ENCODE measurements around the gene PECR. TPM values are rescaled to one million over a fixed set of nuclear protein-coding genes. Genes with fewer than 3 reads are reported as not detected.

Gene PECR
- total and polyA plus RNA-seq, 2 experiments from 2014 or later = 5.4 to 8.2 TPM

- no peak for DNase-seq
- H3K27ac ChIP-seq = no peak overlapping the region
- 55 to 65% methylated on average over 1 of the region's 1 CpG for WGBS, 2 experiments (ENCODE audit: low coverage in 1 of 2, low lambda C conversion rate in 2 of 2, missing lambda C conversion rate in 2 of 2)
- in situ Hi-C loops (cut with MboI) = no loop called here
- no peak overlapping the region for H3K4me3 ChIP-seq
- no peaks in the 10 kb centered on the region for H3K27me3 ChIP-seq (replicated peaks; ENCODE audit: insufficient read depth)
- H3K9ac ChIP-seq = no peak overlapping the region
- H2AFZ ChIP-seq = no peak overlapping the region
- peaks cover 42% of the 10 kb centered on the region for H3K4me1 ChIP-seq (ENCODE audit: insufficient read depth)
- H3K4me2 ChIP-seq (ENCODE audit: unreplicated experiment) = peak overlapping the region; percentile 19
- no peaks in the 10 kb centered on the region for H4K20me1 ChIP-seq (ENCODE audit: insufficient read depth)
- peaks cover 90% of the 10 kb centered on the region for H3K79me2 ChIP-seq (ENCODE audit: insufficient read depth)
- no peaks in the 10 kb centered on the region for H3K9me2 ChIP-seq (ENCODE audit: insufficient read depth)
- H3F3A ChIP-seq (ENCODE audit: insufficient read depth) = peaks cover 35% of the 10 kb centered on the region
- no peak for TF ChIP-seq EZH2phosphoT487 (IDR thresholded peaks at IDR 0.05; ENCODE audit: insufficient read depth, low read depth)
- no peak for TF ChIP-seq EZH2 (IDR thresholded peaks at IDR 0.05; ENCODE audit: insufficient read depth, poor library complexity, severe bottlenecking)
- H3K36me3 ChIP-seq (ENCODE audit: low read depth) = peaks cover 85% of the 10 kb centered on the region
- H3K9me3 ChIP-seq (ENCODE audit: low read depth) = no peaks in the 10 kb centered on the region
Observed at GRCh38 chr2:216116418-216116817, 34.8 kb upstream of the PECR start.

GRCh38 chr2:216114714-216115531 is 33.3 kb upstream of the PECR start:
- H3K4me2 ChIP-seq (ENCODE audit: unreplicated experiment) = peak overlapping the region; percentile 95
- peaks cover 79% of the 10 kb centered on the region for H3K36me3 ChIP-seq (ENCODE audit: low read depth)
- TF ChIP-seq EZH2phosphoT487 (IDR thresholded peaks at IDR 0.05; ENCODE audit: insufficient read depth, low read depth) = no peak
- no peak for TF ChIP-seq EZH2 (IDR thresholded peaks at IDR 0.05; ENCODE audit: insufficient read depth, poor library complexity, severe bottlenecking)
- no peaks in the 10 kb centered on the region for H3K9me3 ChIP-seq (ENCODE audit: low read depth)
- H3K27ac ChIP-seq = peak overlapping the region; percentile 77
- H3K79me2 ChIP-seq (ENCODE audit: insufficient read depth) = peaks cover 90% of the 10 kb centered on the region
- peak overlapping the region; percentile 91 for H2AFZ ChIP-seq
- H3K4me1 ChIP-seq (ENCODE audit: insufficient read depth) = peaks cover 54% of the 10 kb centered on the region
- peaks cover 42% of the 10 kb centered on the region for H3F3A ChIP-seq (ENCODE audit: insufficient read depth)
- no peaks in the 10 kb centered on the region for H3K27me3 ChIP-seq (replicated peaks; ENCODE audit: insufficient read depth)
- DNase-seq = peak; percentile 99
- no peaks in the 10 kb centered on the region for H4K20me1 ChIP-seq (ENCODE audit: insufficient read depth)
- H3K9me2 ChIP-seq (ENCODE audit: insufficient read depth) = no peaks in the 10 kb centered on the region
- H3K9ac ChIP-seq = peak overlapping the region; percentile 88
- peak overlapping the region; percentile 76 for H3K4me3 ChIP-seq
- WGBS, 2 experiments (ENCODE audit: low coverage in 1 of 2, low lambda C conversion rate in 2 of 2, missing lambda C conversion rate in 2 of 2) = 7% methylated on average over 29 of the region's 29 CpGs
- in situ Hi-C loops (cut with MboI) = no loop called here

- no peak for DNase-seq
- in situ Hi-C loops (cut with MboI) = no loop called here
- H3K4me1 ChIP-seq (ENCODE audit: insufficient read depth) = peaks cover 54% of the 10 kb centered on the region
- peaks cover 73% of the 10 kb centered on the region for H3K36me3 ChIP-seq (ENCODE audit: low read depth)
- H3K9me2 ChIP-seq (ENCODE audit: insufficient read depth) = no peaks in the 10 kb centered on the region
- no peaks in the 10 kb centered on the region for H3K27me3 ChIP-seq (replicated peaks; ENCODE audit: insufficient read depth)
- H3K9ac ChIP-seq = no peak overlapping the region
- WGBS, 2 experiments (ENCODE audit: low coverage in 1 of 2, low lambda C conversion rate in 2 of 2, missing lambda C conversion rate in 2 of 2) = 26% methylated on average over 4 of the region's 4 CpGs
- peaks cover 90% of the 10 kb centered on the region for H3K79me2 ChIP-seq (ENCODE audit: insufficient read depth)
- no peaks in the 10 kb centered on the region for H3K9me3 ChIP-seq (ENCODE audit: low read depth)
- H3K4me2 ChIP-seq (ENCODE audit: unreplicated experiment) = no peak overlapping the region
- H3K4me3 ChIP-seq = no peak overlapping the region
- no peak overlapping the region for H2AFZ ChIP-seq
- H3K27ac ChIP-seq = no peak overlapping the region
- H3F3A ChIP-seq (ENCODE audit: insufficient read depth) = peaks cover 42% of the 10 kb centered on the region
- H4K20me1 ChIP-seq (ENCODE audit: insufficient read depth) = no peaks in the 10 kb centered on the region
- TF ChIP-seq EZH2 (IDR thresholded peaks at IDR 0.05; ENCODE audit: insufficient read depth, poor library complexity, severe bottlenecking) (no peak), EZH2phosphoT487 (IDR thresholded peaks at IDR 0.05; ENCODE audit: insufficient read depth, low read depth) (no peak)
Observed at GRCh38 chr2:216114382-216114713, 32.7 kb upstream of the PECR start.

DNA sequence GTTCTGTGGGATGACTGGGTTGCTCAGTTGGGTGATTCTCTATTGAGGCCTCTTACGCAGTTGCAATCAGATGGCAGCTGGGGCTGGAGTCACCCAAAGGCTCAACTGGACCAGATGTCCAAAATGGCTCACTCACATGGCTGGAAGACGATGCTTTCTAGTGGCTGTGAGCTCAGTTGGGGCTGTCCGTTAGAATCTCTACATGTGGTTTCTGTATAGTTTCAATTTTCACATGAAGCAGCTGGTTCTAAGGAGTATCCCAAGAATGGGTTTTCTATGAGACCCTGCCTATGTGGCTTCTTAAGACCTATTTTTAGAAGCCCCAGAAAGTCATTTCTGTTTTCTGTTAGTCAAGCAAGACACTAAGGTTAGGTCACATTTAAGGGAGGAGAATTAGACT is 32.0 kb upstream of the PECR start:
- H3K27ac ChIP-seq = peak overlapping the region; percentile 12
- no peak overlapping the region for H3K9ac ChIP-seq
- no peak overlapping the region for H3K4me2 ChIP-seq (ENCODE audit: unreplicated experiment)
- H4K20me1 ChIP-seq (ENCODE audit: insufficient read depth) = no peaks in the 10 kb centered on the region
- peaks cover 85% of the 10 kb centered on the region for H3K79me2 ChIP-seq (ENCODE audit: insufficient read depth)
- H3F3A ChIP-seq (ENCODE audit: insufficient read depth) = peaks cover 42% of the 10 kb centered on the region
- peaks cover 66% of the 10 kb centered on the region for H3K36me3 ChIP-seq (ENCODE audit: low read depth)
- TF ChIP-seq EZH2 (IDR thresholded peaks at IDR 0.05; ENCODE audit: insufficient read depth, poor library complexity, severe bottlenecking) (no peak), EZH2phosphoT487 (IDR thresholded peaks at IDR 0.05; ENCODE audit: insufficient read depth, low read depth) (no peak)
- 59 to 66% methylated on average over 3 of the region's 3 CpGs for WGBS, 2 experiments (ENCODE audit: low coverage in 1 of 2, low lambda C conversion rate in 2 of 2, missing lambda C conversion rate in 2 of 2)
- DNase-seq = no peak
- no peak overlapping the region for H3K4me3 ChIP-seq
- no peaks in the 10 kb centered on the region for H3K9me2 ChIP-seq (ENCODE audit: insufficient read depth)
- in situ Hi-C loops (cut with MboI) = no loop called here
- no peak overlapping the region for H2AFZ ChIP-seq
- no peaks in the 10 kb centered on the region for H3K27me3 ChIP-seq (replicated peaks; ENCODE audit: insufficient read depth)
- H3K4me1 ChIP-seq (ENCODE audit: insufficient read depth) = peaks cover 54% of the 10 kb centered on the region
- H3K9me3 ChIP-seq (ENCODE audit: low read depth) = no peaks in the 10 kb centered on the region
